EL (cell line): Measurements from ENCODE around the gene HSPA1B.
"Not testable (repeated sequence)": the region's sequence is repeated elsewhere in the genome, so short reads cannot be mapped to it uniquely, and the experiment has no call there.

Experiments used
- DNase-seq: peaks from one replicate; pipeline ENCODE4 v3.0.0-alpha.2; 2016

The HSPA1B gene

DNA sequence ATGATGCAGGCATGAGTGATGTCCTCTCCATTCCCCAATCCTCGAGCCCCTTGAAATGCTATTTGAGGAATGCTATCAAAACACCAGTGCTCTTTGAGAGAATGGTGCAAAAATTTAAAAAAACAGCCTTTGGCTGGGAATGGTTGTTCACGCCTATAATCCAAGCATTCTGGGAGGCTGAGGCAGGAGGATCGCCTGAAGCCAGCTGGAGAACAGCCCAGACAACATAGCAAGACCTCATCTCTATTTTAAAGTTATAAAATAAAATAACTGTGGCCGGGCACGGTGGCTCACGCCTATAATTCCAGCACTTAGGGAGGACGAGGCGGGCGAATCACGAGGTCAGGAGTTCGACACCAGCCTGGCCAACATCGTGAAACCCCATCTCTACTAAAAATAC, 27.8 kb upstream of the HSPA1B start:
- peak; percentile 67 for DNase-seq

DNA sequence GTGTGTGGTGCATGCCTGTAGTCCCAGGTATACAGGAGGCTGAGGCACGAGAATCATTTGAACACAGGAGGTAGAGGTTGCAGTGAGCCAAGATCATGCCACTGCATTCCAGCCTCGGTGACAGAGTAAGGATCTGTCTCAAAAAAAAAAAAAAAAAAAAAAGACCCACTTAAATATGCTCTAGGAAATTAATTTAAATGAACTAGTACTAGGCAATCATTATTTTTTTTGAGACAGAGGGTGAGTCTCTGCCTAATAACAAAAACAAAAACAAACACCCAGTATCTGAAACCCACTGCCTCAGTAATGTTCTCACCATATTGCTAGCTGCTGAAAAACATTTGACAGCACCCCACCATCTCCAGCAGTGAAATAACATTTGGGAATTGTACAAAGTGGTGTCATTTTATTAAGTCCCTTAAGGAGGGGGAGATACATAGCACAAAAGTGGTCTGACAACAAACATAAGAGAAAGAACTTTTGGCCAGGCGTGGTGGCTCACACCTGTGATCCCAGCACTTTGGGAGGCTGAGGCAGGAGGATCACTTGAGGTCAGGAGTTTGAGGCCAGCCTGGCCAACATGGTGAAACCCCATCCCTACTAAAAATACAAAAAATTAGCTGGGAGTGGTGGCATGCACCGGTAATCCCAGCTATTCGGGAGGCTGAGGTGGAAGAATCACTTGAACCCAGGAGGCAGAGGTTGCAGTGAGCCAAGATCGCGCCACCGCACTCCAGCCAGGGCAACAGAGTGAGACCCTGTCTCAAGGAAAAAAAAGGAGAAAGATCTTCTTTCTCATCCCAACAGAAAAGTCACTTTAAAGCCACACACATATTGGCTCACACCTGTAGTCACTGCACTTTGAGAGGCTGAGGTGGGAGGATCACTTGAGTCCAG, 26.3 kb upstream of the HSPA1B start:
- DNase-seq, result not testable (repeated sequence)

DNA sequence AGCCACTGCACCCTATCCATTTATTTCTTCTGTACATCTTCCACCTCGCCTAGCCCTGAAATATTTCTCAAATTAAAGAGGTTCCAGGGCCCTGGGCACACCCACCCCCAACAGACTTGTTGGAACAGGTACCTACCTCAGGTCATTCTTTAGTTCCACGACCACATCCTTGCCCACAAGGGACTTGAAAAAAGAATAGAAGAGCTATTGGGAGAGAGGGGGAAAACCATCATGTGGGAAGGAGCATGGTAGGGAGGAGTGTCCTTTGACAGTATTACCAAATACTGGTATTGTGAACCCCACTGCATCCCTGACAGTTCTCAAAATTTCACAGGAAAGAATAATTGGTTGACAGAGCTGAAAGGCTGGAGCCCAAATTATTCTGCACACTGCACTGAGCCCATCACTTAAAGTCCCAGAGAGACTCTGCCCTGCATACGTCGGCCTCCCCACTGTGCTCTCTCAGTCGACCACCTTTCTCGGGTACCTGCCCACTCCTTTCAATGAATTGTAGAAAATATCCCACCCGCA, 21.5 kb upstream of the HSPA1B start:
- DNase-seq, result no peak

DNA sequence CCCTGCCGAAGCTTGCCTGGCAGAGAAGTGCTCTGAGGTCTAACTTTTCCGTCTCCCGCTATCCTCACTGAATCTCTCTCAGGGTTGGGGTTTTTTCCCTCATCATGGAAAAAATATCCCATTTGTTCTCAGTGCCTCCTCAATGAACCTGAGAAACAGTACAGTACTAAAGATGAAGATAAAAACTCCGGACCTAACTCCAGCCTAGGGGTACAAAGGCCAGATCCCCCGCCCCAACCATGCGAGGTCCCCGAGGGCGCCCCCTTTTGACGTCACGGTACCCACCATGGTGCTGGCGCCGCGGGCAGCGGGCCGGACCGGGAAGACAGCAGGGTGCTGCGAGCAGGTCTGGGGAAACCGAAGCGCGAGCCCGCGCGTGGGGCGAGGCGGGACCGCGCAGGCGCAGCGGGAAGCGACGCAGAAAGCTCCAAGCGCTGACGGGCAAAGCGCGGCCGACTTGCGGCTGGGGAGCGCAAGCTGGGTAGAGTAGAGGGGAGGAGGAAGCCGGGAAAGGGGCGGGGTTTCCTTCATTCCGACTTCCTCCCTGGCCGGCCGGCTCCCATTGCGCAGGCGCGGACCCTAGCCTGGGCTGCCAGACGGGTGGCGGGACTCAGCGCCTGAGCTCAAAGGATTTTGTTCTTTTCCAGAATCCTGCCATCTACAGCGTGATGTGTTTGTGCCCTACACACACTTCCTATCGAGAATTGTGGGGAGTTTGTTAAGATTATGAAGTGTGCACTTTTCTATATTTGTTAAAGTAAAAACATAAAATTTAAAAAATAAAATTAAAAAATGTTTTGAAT, 20.9 kb upstream of the HSPA1B start, which contains the start of gene LSM2:
Gene LSM2, minus strand, starts transcription at position 497 of the 803 bp plus-strand sequence. Its CDS starts 209 bp downstream, at position 288.
- peak; percentile 98 for DNase-seq

DNA sequence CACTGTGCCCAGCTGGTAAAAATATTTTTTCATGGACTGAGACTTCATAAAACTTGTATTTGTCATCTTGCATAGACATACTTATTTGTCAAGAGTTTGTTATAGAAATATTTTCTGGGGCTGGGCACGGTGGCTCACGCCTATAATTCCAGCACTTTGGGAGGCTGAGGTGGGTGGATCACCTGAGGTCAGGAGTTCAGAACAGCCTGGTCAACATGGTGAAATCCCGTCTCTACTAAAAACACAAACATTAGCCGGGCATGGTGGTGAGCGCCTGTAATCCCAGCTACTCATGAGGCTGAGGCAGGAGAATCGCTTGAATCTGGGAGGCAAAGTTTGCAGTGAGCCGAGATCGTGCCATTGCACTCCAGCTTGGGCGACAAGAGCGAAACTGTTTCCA, 18.9 kb upstream of the HSPA1B start:
- not testable (repeated sequence) for DNase-seq

DNA sequence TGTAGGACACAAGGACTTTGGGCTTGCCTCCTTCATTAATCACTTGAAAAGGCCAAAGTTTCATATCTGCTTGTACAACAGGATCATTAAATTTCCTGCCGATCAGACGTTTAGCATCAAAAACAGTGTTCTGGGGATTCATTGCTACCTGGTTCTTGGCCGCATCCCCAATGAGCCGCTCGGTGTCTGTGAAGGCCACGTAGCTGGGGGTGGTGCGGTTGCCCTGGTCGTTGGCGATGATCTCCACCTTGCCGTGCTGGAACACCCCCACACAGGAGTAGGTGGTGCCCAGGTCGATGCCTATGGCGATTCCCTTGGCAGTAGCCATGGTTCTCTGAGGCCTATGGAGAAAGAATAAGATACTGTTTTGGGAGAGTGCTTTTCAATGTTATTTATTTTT, 15.9 kb upstream of the HSPA1B start:
- no peak for DNase-seq

DNA sequence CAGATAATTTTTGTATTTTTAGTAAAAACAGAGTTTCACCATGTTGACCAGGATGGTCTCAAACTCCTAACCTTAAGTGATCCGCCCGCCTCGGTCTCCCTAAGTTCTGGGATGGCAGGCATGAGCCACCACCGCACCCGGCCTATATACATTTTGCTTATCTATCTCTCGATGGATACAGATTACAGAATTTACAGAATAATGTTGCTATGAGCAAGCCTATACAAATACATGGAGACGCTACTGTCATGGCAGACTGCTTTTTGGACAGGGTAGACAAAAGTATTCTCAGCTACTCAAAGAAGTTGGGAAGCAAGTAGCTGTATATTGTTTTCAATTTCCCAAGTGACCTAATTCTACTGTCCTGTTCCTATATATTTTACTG, 14.1 kb upstream of the HSPA1B start:
- no peak for DNase-seq

DNA sequence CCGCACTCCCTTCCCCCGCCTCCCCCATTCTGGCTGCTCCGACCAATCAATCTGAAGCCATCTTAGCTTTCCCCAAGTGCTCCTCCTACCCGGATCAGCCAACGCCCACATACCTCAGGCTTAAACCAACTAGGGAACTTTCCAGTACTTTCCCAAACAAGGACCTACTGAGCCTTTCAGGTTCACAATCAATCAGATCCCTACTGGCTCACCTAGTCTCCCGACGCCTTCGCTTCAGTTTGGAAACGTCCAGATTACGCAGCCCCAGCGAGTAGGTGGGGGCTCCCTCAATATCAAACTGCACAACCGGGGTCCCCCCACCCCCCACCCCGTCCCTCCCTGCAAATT, 12.9 kb upstream of the HSPA1B start:
- DNase-seq, result peak; percentile 99

DNA sequence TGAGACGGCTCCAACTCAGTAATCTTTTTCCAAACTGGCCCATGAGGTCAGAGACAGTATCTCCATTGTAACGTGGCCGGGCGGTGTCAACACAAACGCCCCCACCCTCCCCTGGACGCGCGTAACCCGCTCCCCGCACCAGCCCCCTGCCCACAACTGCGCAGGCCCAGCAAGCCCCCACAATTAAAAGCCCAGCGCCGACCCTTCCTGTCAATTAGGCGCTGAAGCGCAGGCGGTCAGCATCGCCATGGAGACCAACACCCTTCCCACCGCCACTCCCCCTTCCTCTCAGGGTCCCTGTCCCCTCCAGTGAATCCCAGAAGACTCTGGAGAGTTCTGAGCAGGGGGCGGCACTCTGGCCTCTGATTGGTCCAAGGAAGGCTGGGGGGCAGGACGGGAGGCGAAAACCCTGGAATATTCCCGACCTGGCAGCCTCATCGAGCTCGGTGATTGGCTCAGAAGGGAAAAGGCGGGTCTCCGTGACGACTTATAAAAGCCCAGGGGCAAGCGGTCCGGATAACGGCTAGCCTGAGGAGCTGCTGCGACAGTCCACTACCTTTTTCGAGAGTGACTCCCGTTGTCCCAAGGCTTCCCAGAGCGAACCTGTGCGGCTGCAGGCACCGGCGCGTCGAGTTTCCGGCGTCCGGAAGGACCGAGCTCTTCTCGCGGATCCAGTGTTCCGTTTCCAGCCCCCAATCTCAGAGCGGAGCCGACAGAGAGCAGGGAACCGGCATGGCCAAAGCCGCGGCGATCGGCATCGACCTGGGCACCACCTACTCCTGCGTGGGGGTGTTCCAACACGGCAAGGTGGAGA, 12.3 kb upstream of the HSPA1B start, which contains the start of the genes HSPA1A and HSPA1L:
Gene HSPA1A, plus strand, starts transcription at position 519 of the 814 bp plus-strand sequence. Its CDS starts 214 bp downstream, at position 733.
Gene HSPA1L, minus strand, starts transcription at position 259 of the 814 bp plus-strand sequence. CDS start 3,311 bp downstream, outside the sequence.
- DNase-seq, result peak; percentile 97

DNA sequence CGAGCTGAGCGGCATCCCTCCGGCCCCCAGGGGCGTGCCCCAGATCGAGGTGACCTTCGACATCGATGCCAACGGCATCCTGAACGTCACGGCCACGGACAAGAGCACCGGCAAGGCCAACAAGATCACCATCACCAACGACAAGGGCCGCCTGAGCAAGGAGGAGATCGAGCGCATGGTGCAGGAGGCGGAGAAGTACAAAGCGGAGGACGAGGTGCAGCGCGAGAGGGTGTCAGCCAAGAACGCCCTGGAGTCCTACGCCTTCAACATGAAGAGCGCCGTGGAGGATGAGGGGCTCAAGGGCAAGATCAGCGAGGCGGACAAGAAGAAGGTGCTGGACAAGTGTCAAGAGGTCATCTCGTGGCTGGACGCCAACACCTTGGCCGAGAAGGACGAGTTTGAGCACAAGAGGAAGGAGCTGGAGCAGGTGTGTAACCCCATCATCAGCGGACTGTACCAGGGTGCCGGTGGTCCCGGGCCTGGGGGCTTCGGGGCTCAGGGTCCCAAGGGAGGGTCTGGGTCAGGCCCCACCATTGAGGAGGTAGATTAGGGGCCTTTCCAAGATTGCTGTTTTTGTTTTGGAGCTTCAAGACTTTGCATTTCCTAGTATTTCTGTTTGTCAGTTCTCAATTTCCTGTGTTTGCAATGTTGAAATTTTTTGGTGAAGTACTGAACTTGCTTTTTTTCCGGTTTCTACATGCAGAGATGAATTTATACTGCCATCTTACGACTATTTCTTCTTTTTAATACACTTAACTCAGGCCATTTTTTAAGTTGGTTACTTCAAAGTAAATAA, 10.2 kb upstream of the HSPA1B start:
- DNase-seq, result not testable (repeated sequence)

DNA sequence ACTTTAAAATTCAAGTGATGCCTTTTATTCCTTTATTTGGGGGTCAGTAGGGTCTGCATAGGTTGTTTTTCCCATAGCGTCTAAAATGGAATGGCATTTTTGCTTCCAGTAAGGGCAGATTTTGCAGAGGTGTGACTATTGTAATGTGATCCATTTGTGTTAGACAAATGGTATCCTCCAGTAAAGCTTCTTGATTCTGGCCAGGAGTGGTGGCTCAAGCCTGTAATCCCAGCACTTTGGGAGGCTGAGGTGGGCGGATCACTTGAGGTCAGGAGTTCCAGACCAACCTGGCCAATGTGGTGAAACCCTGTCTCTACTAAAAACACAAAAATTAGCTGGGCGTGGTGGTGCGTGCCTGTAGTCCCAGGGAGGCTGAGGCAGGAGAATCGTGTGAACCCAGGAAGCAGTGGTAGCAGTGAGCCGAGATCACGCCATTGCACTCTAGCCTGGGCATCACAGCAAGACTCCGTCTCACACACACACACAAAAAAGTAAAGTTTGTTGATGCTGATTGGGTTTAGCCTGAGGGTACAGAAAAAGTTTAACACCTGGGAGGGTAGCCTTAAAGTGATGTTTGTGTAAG, 9.5 kb upstream of the HSPA1B start:
- not testable (repeated sequence) for DNase-seq

DNA sequence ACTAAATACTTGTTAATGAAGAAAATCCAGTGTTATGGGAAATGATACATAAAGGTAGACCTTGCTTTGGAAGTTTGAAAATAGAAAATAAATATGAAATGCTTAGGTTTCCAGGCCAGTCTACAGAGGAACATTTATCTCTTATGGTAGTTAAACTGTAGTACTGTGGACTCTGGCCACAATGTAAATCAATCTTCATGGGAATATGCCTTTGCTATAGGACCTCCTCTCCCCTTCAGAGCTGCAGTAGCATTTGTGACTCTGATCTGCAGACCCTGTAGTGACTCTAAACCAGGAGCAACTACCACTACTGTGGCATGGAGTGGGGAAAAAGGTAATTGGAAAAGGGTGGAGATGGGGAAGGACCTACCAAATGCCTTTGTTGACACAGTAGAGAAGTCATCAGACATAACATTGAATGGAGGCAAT, 7.7 kb upstream of the HSPA1B start:
- DNase-seq, result no peak

DNA sequence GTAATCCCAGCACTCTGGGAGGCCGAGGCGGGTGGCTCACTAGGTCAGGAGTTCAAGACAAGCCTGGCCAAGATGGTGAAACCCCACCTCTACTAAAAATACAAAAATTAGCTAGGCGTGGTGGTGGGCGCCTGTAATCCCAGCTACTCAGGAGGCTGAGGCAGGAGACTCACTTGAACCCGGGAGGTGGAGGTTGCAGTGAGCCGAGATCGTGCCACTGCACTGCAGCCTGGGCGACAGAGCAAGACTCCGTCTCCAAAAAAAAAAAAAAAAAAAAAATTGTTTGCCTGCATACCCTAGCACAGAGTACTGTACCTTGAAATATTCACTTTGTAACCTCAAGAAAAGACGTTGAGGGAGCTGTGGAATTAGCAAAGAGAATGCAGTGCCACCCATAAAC, 7.1 kb upstream of the HSPA1B start:
- not testable (repeated sequence) for DNase-seq

DNA sequence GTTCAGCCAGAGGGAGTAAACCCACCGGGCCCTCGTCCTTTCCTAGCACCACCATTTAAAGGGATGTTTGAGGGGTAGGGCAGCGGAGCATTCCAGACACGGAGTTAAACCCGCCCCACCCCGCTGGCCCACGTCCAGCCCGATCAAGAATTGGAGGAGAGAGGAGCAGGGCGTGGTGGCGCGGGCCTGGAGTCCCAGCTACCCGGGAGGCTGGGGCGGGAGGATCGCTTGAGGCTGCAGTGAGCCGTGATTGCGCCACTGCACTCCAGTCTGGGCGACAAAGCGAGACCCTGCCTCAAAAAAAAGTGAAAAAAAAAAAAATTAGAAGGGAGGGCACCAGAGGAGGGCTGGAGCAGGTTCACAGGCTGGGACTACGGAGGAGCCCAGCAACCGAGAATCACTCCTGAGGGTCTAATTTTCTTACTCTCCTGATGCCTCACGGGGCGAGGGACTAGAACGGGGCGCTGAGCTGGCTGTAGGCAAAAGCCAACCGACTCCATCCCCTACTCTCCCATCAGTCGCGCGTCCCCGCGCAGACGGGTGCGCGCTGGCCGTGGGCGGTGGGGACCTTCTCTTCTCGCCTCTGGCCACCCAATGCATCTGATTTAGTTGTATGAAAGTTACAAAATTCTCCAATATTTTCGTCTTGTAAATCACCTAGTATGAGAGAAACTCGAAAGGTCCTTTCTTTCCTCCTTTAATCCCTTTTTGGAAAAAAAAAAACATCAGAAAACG, 6.1 kb upstream of the HSPA1B start:
- peak; percentile 66 for DNase-seq

DNA sequence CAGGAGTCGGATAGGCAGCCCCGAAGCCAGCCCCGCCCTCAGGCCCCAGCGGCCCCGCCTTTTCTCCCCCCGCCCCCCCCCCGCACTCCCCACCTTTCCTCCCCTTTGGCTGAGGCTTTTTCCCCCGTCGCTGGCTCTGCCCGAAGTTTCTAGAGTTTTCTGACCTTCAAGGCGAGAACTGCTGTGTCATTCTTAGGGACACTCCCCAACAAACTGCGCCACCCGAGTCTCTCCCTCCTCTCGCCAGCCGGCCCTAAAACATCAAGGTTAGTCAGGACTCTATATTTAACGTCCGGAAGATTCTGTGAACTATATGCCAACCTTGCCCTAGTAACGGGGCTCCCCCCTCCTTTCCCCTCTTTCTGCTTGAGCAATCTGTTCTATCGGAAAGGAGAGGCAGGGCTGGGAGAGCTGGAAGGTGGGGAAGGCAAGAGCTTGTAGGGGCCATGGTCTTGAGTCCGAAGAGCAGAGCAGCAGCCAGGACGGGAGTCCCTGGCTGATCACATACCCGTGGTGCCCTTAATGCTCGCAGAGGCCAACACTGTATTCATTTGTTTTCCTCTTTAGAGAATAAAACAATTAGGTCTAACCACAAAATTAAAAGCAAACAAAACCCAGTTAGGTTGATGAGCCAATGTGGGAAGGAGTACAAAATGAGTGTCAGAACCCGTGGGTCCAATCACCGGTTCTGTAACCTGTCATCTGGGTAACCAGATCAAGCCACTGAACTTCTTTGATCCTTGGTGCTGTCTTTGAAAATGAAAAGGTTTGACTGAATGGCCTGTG, 5.3 kb upstream of the HSPA1B start:
- DNase-seq, result peak; percentile 81

DNA sequence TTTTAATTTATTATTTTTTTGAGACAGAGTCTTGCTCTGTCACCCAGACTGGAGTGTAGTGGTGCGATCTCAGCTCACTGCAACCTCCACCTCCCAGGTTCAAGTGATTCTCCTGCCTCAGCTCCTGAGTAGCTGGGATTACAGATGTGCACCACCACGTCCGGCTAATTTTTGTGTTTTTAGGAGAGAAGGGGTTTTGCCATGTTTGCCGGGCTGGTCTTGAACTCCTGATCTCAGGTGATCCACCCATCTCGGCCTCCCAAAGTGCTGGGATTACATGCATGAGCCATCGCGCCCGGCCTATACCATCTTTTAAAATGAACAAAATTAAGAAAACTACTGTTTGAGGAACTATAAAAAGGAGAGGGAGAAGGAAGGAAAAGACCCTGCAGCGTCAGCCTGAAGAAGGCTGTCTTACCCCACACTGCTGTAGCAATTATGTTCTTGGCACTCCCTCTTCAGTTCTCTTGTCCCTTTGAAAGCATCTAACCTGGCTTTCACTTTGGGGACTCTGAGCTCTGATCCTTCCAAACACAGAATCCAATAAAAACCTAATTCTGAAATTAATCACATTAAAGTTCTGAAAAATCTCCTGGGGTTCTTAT, 3.8 kb upstream of the HSPA1B start:
- not testable (repeated sequence) for DNase-seq

DNA sequence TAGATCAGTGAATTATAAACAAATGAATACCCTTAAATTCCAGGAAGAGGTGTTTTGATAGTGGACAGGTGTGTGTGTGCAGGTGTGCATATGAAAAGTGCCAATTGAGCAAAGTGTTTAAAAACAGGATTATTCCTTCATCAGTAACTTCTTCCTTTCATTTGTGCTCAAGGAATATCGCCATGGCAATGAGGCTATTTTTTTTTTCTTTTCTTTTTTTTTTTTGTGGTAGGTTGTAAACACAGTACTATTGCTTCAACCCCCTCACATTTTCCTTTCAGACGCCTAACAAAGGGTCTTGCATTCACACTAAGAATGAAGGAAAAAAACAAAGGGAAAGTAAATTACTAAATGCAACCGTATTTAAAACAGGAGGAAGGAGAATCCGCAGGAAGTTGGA, 2.0 kb upstream of the HSPA1B start:
- no peak for DNase-seq

DNA sequence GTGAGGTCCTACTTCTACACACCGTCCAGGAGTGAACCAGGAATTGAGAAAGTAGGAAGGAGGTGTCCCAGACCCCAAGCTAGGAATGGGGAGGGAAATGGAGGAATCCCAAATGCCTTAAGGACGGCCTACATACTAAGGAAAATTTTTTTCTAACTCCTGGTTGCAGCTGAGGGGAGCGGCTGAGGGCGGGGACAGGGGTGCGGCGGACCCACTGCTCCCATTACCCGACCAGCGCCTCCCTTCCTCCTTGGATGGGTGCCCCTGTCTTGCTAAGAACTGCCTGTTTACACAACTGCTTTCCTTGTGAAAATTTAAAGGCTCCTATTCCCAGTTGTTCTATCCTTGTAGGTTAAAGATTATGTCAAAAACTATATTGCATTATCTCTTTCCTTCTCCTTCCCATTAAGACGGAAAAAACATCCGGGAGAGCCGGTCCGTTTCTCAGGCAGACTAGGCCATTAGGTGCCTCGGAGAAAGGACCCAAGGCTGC, 699 bp upstream of the HSPA1B start:
- DNase-seq, result peak; percentile 89
